ENCODE data around the gene TMEM44. TPM values are rescaled to one million over a fixed set of nuclear protein-coding genes. Genes with fewer than 3 reads are reported as not detected.

Gene TMEM44
- total RNA-seq, 1 donor from 2014 or later = 7.5 TPM

DNA sequence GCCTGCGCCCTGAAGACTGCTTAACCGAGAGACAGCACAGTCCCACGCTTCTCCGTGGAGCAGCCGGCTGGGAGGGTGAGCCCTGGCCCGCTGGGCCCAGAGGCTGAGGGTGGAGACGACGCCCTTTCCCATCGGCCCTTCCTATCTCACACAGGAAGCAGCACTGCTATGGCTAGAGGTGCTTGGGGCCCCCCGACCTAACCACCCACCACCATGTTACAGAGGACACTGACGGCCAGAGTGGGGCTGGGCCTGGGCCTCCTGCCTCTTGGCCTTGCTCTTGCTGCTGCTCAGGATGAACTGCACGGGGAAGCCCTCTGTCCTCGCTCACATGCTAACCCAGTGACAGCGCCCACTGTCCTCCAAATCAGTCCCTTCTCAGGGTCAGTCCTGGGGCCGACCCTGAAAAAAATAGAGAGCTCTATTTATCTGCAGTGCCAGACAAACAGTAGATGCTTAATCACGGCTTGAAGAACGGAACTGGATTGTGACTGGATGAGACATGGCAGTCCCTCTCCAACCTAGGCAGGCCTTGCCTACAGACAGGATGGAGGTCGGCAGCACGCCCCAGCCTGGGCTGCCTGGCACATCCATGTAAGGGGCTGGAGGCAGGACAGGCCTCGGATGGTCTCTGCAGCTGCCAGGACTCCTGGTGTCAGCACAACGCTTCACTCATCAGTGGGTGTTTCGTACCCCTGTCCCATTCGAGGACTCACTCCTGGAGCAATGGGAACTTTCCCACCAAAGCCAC, 14.2 kb downstream of the TMEM44 start:
- DNase-seq = no peak
- H3K9me3 ChIP-seq (replicated peaks) = no peaks in the 10 kb centered on the region
- no peak for TF ChIP-seq CTCF (IDR thresholded peaks at IDR 0.05; ENCODE audit: borderline replicate concordance)
- H3K27me3 ChIP-seq (ENCODE audit: low read depth) = no peaks in the 10 kb centered on the region
- no peak overlapping the region for H3K27ac ChIP-seq (replicated peaks)
- H3K36me3 ChIP-seq = peaks cover 14% of the 10 kb centered on the region
- H3K4me1 ChIP-seq = peaks cover 7% of the 10 kb centered on the region
- intact Hi-C loops (cut with micrococcal nuclease) = no loop called here
- no peak overlapping the region for H3K4me3 ChIP-seq

- Histone ChIP-seq H3K9me3 (replicated peaks) (no peaks in the 10 kb centered on the region), H3K27ac (replicated peaks) (no peak overlapping the region), H3K4me3 (no peak overlapping the region), H3K4me1 (peaks cover 7% of the 10 kb centered on the region), H3K36me3 (peaks cover 14% of the 10 kb centered on the region), H3K27me3 (ENCODE audit: low read depth) (no peaks in the 10 kb centered on the region)
- TF ChIP-seq CTCF (IDR thresholded peaks at IDR 0.05; ENCODE audit: borderline replicate concordance) = no peak
- no peak for DNase-seq
- intact Hi-C loops (cut with micrococcal nuclease) = no loop called here
Measured at GRCh38 chr3:194617827-194618226, 15.4 kb downstream of the TMEM44 start.

DNA sequence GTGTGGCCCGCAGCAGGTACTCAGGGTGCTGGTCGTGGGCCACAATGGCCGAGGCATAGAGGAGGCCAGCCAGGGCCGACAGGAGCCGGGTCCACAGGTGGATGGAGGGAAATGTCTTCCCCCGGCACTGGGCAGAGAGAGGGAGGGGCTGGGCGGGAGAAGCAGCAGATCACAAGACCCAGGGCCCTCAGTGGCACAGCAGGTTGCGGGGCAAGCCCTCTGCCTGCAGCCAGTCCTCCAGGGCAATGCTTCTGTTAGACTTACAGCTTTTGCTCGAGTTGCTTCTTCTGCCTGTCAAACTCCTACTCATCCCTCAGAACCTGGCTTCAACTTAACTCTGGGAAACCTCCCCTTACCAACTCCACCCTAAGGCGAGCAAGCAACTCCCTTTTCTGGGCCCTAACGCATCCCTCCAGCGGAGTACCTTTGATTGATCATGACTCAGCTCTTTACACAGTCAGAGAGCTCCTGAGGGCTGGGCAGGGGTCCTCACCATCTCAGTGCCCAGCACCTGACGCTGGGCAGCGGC, 16.0 kb downstream of the TMEM44 start:
- Histone ChIP-seq H3K27ac (replicated peaks) (no peak overlapping the region), H3K4me1 (peaks cover 7% of the 10 kb centered on the region), H3K36me3 (peaks cover 14% of the 10 kb centered on the region), H3K9me3 (replicated peaks) (no peaks in the 10 kb centered on the region), H3K27me3 (ENCODE audit: low read depth) (no peaks in the 10 kb centered on the region), H3K4me3 (no peak overlapping the region)
- no peak for DNase-seq
- no peak for TF ChIP-seq CTCF (IDR thresholded peaks at IDR 0.05; ENCODE audit: borderline replicate concordance)
- intact Hi-C loops (cut with micrococcal nuclease) = no loop called here

- intact Hi-C loops (cut with micrococcal nuclease) = no loop called here
- Histone ChIP-seq H3K9me3 (replicated peaks) (no peaks in the 10 kb centered on the region), H3K36me3 (peaks cover 14% of the 10 kb centered on the region), H3K27me3 (ENCODE audit: low read depth) (no peaks in the 10 kb centered on the region), H3K4me3 (no peak overlapping the region), H3K4me1 (no peaks in the 10 kb centered on the region), H3K27ac (replicated peaks) (no peak overlapping the region)
- no peak for TF ChIP-seq CTCF (IDR thresholded peaks at IDR 0.05; ENCODE audit: borderline replicate concordance)
- no peak for DNase-seq
Measured at GRCh38 chr3:194615226-194615625, 18.0 kb downstream of the TMEM44 start.

DNA sequence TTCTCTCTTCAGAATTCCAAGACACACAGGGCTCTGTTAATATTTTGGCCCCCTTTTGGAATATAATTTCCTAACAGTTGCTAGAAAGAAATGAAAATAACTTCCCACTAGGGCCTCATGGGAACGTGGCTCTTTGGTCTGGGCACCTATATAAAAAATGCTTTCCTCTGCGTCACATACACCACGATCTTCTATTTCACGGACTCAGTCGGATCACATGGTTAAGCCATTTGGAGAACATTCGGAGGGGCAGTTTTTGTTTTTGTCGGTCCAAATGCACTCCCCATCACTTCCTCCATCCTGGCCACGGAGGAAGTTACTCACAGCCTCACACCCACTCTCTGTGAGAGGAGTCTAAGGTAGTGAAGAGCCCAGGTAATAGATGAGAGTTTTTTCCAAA, 21.0 kb downstream of the TMEM44 start:
- no peak for DNase-seq
- Histone ChIP-seq H3K4me3 (no peak overlapping the region), H3K27ac (replicated peaks) (no peak overlapping the region), H3K36me3 (peaks cover 14% of the 10 kb centered on the region), H3K27me3 (ENCODE audit: low read depth) (no peaks in the 10 kb centered on the region), H3K4me1 (no peaks in the 10 kb centered on the region), H3K9me3 (replicated peaks) (no peaks in the 10 kb centered on the region)
- TF ChIP-seq CTCF (IDR thresholded peaks at IDR 0.05; ENCODE audit: borderline replicate concordance) = no peak
- intact Hi-C loops (cut with micrococcal nuclease) = no loop called here
